Large intestine (tissue), 3 donors: ENCODE measurements around the gene MXRA7. TPM values are rescaled to one million over a fixed set of nuclear protein-coding genes. Genes with fewer than 3 reads are reported as not detected.

ENCODE experiments used
- DNase-seq, 2 donors: peaks; one replicate each; pipeline versions ENCODE4 v3.0.0 to v3.0.0-alpha.2; 2013
- H3K27ac ChIP-seq: one replicate; pipeline ENCODE4 v1.5.1; 2013; ENCODE audit warnings: low read length
- H3K27me3 ChIP-seq: 2 replicates; pipeline ENCODE4 v1.6.1; 2013; ENCODE audit warnings: low read length; ENCODE audit not compliant: control insufficient read depth, insufficient read depth
- H3K36me3 ChIP-seq: 2 replicates; pipeline ENCODE4 v1.6.1; 2013; ENCODE audit warnings: low read length; ENCODE audit not compliant: control insufficient read depth, insufficient read depth
- H3K4me1 ChIP-seq: one replicate; pipeline ENCODE4 v1.6.1; 2013; ENCODE audit warnings: low read length; ENCODE audit not compliant: control insufficient read depth, insufficient read depth
- H3K4me3 ChIP-seq: one replicate; pipeline ENCODE4 v1.5.1; 2013; ENCODE audit warnings: low read length
- H3K9me3 ChIP-seq: one replicate; pipeline ENCODE4 v1.6.1; 2013; ENCODE audit warnings: mild to moderate bottlenecking, low read depth, low read length, moderate library complexity; ENCODE audit not compliant: control insufficient read depth
- WGBS: methylation state at CpG from one replicate; pipeline ENCODE4 v1.1.5; 2013; ENCODE audit warnings: low lambda C conversion rate; ENCODE audit not compliant: insufficient coverage; 5-methylcytosine and 5-hydroxymethylcytosine counted together
- polyA plus RNA-seq: library from polyadenylated mRNA; unstranded; fragments of 120-200 nt; gene quantifications from one replicate; pipeline ENCODE4 v1.2.1, GENCODE V29; 2013

MXRA7 gene
- polyA plus RNA-seq, 1 donor = 55.5 TPM

DNA sequence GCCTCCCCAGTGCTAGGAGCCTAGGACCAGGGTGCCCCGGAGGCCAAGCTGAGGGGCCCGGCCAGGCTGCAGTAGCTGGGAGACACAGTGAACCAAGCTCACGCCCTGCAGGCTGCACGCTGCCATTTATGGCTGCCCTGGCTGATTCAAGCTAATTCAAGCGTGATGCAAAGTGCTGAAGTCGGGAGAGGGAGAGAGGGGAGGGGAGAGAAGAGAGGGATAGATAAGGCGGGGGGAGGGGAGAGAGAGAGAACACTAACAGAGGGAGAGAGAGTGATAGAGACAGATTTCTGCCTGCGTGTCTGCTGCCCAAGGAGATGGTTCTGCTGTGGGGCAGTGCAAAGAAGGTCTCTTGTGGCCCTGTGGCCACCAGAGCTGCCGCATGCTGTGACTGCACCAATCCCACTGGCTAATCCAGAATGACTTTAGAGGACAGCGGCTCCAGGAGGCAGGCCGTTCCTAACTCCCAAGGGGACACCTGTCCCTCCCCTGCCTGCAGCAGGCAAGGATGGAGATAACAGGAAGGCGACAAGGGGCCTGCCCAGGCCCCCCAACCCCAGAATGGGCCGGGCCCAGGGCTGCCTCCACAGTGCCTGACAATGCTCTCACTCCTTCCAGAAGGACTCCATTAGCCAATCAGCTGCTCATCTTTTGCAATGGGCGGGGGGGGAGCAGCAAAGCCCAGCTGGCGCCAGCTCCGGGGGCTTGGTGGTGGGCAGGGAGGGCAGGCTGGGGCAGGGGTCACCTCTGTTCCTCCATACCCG is 12.9 kb downstream of the MXRA7 start:
- no peak overlapping the region for H3K4me3 ChIP-seq
- no peaks in the 10 kb centered on the region for H3K36me3 ChIP-seq
- 0% methylated on average over 1 of the region's 17 CpGs for WGBS
- H3K27me3 ChIP-seq = no peaks in the 10 kb centered on the region
- peak overlapping the region; percentile 62 for H3K27ac ChIP-seq
- DNase-seq = peak; percentile 45 to 71
- peaks cover 29% of the 10 kb centered on the region for H3K4me1 ChIP-seq
- H3K9me3 ChIP-seq = no peaks in the 10 kb centered on the region

DNA sequence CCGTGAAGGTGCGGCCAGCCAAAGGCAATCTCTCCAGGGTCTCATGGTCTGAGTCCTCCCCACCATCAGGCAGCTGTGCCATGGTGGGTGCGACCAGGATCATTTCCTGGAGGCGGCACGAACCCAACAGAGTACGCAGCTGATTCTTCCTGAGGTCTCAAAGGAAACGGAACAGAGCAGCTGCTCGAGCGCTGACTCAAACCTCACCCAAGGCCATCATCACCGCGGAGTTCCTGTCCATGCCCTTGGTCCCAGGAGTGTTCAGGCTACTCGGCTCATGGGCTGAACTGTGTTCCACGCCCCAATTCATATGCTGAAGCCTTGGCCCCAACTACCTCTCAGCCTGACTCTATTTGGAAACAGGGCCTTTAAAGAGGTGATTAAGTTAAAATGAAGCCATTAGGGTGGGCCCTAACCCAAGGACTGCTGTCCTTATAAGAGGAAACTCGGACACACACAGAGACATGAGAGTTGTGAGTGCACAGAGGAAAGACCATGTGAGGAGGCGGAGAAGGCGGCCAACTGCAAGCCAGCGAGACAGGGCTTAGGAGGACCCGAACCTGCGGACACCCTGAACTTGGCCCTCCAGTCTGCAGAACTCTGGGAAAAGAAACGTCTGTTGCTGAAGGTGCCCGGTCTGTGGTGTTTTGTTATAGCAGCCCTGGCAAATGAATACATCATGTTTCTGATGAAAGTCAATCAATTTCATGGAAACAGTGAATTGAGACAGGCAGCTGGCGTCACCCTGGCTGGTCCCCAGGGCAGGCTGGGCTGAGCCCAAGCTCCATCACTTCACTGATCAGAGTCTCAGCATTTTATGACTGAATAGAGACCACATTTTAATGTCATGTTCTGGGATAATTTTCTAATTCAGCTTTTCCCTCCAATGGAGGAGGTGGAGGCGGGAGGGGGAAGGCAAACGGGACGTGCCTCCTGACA is 13.7 kb downstream of the MXRA7 start:
- Histone ChIP-seq H3K4me1 (peaks cover 29% of the 10 kb centered on the region), H3K9me3 (no peaks in the 10 kb centered on the region), H3K27ac (peak overlapping the region; percentile 62), H3K27me3 (no peaks in the 10 kb centered on the region), H3K36me3 (no peaks in the 10 kb centered on the region), H3K4me3 (no peak overlapping the region)
- 80% methylated on average over 1 of the region's 25 CpGs for WGBS
- no peak for DNase-seq

DNA sequence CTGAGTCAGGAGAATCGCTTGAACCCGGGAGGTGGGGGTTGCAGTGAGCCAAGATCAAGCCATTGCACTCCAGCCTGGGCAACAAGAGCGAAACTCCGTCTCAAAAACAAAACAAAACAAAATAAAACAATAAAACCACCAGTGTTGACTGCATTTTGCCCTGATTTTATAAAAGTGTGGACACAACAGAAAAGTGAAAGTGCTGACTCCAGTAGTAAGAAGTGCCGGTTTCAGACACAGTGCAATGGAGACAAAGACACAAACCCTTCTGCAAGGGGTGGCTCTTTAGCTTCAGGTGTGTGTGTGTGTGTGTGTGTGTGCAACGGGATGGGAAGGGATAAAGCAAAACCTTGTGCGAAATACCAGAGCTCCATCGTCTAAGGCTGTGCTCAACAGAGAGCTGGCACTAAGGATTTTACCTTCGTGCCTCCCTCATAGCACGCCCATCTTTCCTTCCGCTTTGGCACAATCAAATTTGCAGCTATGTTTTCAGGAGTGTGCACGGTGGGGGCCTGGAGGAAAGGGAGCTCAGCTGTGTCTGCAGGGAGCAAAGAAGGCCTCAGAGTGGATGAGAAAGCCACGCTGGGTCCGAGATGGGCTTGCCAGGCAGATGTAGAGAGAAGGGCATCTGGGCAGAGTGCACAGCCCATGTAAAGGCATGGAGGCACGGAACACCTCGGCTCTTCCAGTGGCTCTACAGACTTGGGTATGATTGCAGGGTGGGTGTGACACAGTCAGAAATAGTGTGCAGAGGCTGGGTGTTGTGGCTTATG is 15.5 kb downstream of the MXRA7 start:
- WGBS = 80% methylated on average over 1 of the region's 16 CpGs
- no peaks in the 10 kb centered on the region for H3K9me3 ChIP-seq
- H3K4me3 ChIP-seq = no peak overlapping the region
- H3K27ac ChIP-seq = no peak overlapping the region
- no peak for DNase-seq
- H3K36me3 ChIP-seq = no peaks in the 10 kb centered on the region
- H3K4me1 ChIP-seq = peaks cover 16% of the 10 kb centered on the region
- no peaks in the 10 kb centered on the region for H3K27me3 ChIP-seq

DNA sequence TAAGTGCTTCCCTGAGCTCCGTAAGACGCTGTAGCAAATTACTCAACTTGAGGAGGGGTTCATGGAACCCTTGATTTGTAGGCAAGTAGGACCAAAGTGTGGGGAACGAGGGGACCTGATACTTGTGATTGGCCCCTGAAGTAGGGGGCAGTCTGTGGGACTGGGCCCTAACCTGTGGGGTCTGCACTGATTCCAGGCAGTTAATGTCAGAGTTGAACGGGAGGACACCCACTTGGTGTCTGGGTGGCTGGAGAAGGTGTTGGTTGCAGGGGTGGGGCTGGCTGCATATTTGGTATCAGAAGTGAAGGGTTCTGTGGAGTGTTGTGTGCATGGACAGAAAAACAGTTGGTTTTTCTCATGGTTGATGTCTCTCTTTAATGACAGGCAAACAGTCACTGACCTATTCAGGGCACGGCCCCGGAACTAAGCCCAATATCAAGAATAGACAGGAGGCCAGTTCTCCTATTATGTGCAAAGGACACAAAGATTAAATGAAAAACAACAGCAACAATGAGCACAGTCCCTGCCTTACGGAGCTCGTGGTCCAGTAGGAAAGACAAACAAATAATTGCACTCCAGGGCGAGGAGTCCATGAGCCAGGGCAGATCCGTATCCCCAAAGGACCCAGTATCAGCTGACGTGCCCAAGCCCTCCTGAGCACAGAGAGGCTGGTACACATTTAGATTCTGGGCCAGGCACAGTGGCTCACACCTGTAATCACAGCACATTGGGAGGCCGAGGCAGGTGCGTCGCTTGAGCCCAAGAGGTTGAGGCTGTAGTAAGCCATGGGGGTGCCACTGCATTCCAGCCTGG is 19.2 kb downstream of the MXRA7 start:
- no peaks in the 10 kb centered on the region for H3K36me3 ChIP-seq
- no peak overlapping the region for H3K4me3 ChIP-seq
- DNase-seq = no peak
- no peaks in the 10 kb centered on the region for H3K9me3 ChIP-seq
- H3K4me1 ChIP-seq = peaks cover 19% of the 10 kb centered on the region
- WGBS = no CpG with 5 or more reads among the region's 14 CpGs
- H3K27ac ChIP-seq = no peak overlapping the region
- no peaks in the 10 kb centered on the region for H3K27me3 ChIP-seq

DNA sequence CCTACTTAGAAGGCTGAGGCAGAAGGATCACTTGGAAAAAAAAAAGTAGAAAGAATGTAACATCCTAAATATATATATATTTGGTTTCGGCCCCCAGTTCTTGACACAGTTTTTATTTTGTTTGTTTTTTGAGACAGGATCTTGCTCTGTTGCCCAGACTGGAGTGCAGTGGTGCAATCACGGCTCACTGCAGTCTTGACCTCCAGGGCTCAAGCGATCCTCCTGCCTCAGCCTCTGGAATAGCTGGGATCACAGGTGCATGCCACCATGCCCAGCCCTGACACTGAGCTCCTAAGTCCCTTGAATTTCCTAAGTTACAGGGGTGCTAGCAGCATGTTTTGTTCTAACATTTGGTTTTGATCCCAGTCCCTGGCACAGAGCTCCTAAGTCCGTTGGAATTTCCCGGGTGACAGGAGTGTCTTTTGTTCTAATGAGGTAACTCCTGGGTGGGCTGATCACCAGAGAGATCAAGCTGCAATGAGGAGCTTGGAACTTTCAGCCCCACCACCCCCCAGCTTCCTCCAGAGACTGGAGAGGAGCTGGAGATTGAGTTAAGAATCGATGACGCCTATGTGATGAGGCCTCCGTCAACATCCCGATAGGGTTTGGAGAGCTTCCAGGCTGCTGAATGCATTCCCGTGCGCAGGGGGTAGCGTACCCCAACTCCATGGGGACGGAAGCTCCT is 20.0 kb downstream of the MXRA7 start:
- Histone ChIP-seq H3K4me1 (peaks cover 24% of the 10 kb centered on the region), H3K9me3 (no peaks in the 10 kb centered on the region), H3K36me3 (no peaks in the 10 kb centered on the region), H3K27me3 (no peaks in the 10 kb centered on the region), H3K4me3 (no peak overlapping the region), H3K27ac (no peak overlapping the region)
- WGBS = no CpG with 5 or more reads among the region's 13 CpGs
- DNase-seq = no peak

DNA sequence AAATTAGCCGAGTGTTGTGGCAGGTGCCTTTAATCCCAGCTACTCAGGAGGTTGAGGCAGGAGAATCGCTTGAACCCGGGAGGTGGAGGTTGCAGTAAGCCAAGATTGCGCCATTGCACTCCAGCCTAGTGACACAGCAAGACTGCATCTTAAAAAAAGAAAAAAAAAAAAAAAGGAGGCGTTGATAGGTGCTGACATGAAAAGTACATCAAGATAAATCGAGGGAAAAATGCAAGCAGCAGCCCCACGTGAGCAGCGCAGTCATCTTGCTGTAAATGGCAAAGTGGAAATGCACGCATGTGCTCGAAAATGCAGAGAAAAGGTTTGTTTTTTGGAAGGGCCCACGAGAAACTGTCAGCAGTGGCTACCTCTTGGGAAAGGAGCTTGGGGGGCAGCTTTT is 20.9 kb downstream of the MXRA7 start:
- H3K27ac ChIP-seq = no peak overlapping the region
- 100% methylated on average over 2 of the region's 11 CpGs for WGBS
- H3K27me3 ChIP-seq = no peaks in the 10 kb centered on the region
- H3K4me1 ChIP-seq = peaks cover 24% of the 10 kb centered on the region
- H3K4me3 ChIP-seq = no peak overlapping the region
- no peak for DNase-seq
- no peaks in the 10 kb centered on the region for H3K36me3 ChIP-seq
- H3K9me3 ChIP-seq = no peaks in the 10 kb centered on the region

DNA sequence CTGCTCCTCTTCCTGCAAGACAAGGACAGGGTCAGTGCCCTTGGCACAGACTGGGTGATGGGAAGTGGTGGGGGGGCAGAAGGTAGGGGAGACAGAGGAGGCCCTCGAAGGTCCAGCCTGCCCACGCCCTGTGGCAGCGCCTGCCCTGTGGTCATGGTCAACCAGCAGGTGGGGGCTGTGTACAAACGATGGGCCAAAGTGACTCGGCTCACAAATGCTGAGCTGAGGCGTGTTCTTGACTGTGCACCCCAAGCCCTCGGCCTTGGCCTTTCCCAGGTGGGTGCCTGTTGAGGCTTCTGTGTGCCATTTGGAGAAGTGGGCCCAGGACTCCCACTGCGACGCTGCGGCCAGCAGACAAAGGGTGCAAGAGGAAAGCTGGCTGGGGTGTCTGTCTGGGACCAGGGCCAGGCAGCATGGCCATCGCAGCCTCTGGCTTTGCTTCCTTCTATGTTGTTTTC is 22.6 kb downstream of the MXRA7 start:
- peak overlapping the region; percentile 55 for H3K27ac ChIP-seq
- H3K4me3 ChIP-seq = no peak overlapping the region
- H3K27me3 ChIP-seq = no peaks in the 10 kb centered on the region
- peaks cover 24% of the 10 kb centered on the region for H3K4me1 ChIP-seq
- H3K36me3 ChIP-seq = peaks cover 4% of the 10 kb centered on the region
- no peaks in the 10 kb centered on the region for H3K9me3 ChIP-seq
- DNase-seq = no peak
- no CpG with 5 or more reads among the region's 11 CpGs for WGBS

DNA sequence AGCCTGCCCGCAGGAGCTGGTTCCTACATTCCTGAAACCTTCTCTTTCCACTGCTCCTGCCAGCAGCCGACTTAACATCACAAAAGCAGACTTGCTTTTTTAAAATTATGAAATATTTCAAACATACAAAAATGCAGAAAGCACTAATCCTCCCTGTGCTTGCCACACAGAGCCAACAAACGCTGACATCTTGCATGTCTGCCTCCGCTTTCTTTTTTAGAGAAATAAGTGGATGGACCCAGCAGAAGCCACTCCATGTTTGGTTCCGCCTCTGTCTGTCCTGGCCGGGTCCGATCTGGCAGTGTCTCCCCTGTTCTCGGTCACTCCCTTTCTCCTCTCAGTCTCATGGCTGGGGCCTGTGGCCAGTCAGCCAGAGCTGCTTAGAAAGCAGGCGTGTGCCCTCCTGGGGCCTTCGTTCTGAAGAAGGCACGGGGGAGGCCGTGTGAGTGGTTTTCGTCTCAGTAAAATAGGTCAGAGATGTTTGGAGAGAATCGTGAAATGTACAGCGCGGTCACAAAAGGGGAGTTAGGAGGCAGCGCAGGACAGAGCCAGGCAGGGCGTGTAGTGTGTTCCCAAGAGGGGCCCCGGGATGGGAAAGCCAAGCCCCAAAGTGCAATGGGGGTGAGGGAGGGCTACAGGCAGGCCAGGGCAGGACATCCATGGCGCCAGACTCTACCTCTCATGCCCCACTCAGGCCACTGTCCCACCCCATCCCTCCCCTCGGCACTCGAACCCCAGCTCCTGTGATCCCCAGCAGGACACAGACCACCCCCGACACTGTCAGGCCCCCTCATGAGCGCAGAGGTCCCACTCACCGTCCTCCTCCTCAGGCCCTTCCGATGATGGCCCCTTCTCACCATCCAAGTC is 23.2 kb downstream of the MXRA7 start:
- H3K9me3 ChIP-seq = no peaks in the 10 kb centered on the region
- H3K27ac ChIP-seq = peak overlapping the region; percentile 55
- no peak for DNase-seq
- peaks cover 9% of the 10 kb centered on the region for H3K36me3 ChIP-seq
- no peak overlapping the region for H3K4me3 ChIP-seq
- H3K27me3 ChIP-seq = no peaks in the 10 kb centered on the region
- H3K4me1 ChIP-seq = peaks cover 24% of the 10 kb centered on the region
- WGBS = no CpG with 5 or more reads among the region's 26 CpGs
